Measurements from ENCODE around the gene TIMM17A. TPM values are rescaled to one million over a fixed set of nuclear protein-coding genes. Genes with fewer than 3 reads are reported as not detected.
"Not testable (repeated sequence)": the region's sequence is repeated elsewhere in the genome, so short reads cannot be mapped to it uniquely, and the experiment has no call there.

TIMM17A gene
- total RNA-seq, 2 experiments from 2014 or later, result 43.0 to 68.7 TPM

DNA sequence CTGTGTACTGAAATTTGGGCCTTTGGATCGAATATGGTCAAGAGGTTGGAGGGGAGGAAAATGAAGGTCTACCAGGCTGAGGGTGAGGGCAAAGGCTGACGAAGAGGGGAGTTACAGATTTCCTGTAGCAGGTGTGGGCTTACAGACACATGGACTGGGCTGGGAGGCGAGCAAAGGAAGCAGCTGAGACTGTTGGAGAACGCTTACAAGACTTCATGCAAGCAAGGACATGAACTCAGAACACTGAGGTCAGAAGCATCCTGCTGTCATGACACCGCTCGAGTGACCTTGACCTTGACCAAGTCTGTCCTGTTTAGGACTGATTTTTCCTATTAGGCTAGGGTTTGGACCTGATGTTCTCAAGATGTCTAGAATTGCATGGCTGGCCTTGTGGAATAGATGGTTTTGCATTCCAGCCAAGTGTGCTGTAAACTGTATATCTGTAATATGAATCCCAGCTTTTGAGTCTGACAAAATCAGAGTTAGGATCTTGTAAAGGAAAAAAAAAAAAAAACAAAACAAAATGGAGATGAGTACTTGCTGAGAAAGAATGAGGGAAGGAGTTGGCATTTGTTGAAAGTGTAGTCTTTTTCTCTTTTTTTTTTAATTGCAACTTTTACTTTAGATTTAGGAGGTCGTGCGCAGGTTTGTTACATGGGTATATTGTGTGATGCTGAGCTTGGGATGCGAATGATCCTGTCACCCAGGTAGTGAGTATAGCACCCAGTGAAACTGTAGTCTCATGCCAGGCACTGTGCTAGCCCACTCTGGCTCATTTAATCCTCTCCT, 60.9 kb downstream of the TIMM17A start:
- DNase-seq (no peak), ATAC-seq (no peak)
- CTCF ChIA-PET, result interaction anchor here (0.9 to 1.2 kb wide), 2 partner anchors 14 to 17 kb away, joined by 3 read pairs; no protein-coding TSS in a partner anchor
- Mint-ChIP-seq H3K36me3 (no peaks in the 10 kb centered on the region), H3K27ac (no peak overlapping the region), H3K4me3 (no peak overlapping the region), H3K4me1 (peaks cover 5% of the 10 kb centered on the region), H3K27me3 (peaks cover 4% of the 10 kb centered on the region), H3K9me3 (ENCODE audit: low read depth) (no peaks in the 10 kb centered on the region)

DNA sequence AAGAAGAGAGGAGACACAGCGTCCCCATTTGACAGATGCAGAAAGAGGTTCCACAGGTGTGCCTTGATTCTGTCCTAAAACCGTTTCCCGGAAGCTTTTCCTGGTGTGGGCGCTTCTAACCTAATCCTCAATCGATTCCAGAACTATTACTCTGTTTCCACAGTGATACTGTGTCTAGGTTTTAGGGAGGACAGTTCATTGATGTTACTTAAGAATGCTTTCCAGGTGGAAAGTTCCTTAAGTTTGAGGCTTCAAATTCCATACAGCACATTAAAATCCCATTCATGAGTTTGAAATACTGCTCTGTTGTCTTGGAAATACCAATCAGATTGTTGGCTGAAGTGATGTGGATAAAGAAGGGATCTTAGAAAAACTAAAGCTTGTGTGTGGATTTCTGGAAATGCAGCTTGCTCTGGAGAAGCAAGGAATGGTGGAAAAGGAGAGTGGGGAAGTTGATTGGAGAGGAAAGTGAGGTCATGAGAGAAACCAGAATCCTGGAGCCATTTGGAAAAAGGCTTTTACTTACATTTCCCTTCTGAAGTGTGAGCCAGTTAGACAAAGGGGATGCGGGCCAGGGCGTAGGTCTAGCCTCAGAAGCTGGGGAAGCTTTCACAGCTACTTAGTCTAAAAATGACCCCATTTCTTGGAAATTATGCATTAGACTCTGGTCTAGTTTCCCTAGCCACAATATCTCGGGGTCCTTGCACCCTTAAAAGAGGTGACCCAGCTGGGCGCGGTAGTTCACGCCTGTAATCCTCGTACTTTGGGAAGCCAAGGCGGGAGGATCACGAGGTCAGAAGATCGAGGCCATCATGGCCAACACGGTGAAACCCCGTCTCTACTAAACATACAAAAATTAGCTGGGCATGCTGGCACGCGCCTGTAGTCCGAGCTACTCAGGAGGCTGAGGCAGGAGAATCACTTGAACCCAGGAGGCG, 61.8 kb downstream of the TIMM17A start:
- H3K4me1 Mint-ChIP-seq, result peaks cover 5% of the 10 kb centered on the region
- CTCF ChIA-PET, result interaction anchor here (0.8 kb wide), 1 partner anchor 8 kb away, joined by 3 read pairs; no protein-coding TSS in a partner anchor
- H3K9me3 Mint-ChIP-seq (ENCODE audit: low read depth), result no peaks in the 10 kb centered on the region
- ATAC-seq, result no peak
- H3K27ac Mint-ChIP-seq, result no peak overlapping the region
- H3K4me3 Mint-ChIP-seq, result no peak overlapping the region
- no peaks in the 10 kb centered on the region for H3K36me3 Mint-ChIP-seq
- DNase-seq, result no peak
- H3K27me3 Mint-ChIP-seq, result peaks cover 7% of the 10 kb centered on the region

DNA sequence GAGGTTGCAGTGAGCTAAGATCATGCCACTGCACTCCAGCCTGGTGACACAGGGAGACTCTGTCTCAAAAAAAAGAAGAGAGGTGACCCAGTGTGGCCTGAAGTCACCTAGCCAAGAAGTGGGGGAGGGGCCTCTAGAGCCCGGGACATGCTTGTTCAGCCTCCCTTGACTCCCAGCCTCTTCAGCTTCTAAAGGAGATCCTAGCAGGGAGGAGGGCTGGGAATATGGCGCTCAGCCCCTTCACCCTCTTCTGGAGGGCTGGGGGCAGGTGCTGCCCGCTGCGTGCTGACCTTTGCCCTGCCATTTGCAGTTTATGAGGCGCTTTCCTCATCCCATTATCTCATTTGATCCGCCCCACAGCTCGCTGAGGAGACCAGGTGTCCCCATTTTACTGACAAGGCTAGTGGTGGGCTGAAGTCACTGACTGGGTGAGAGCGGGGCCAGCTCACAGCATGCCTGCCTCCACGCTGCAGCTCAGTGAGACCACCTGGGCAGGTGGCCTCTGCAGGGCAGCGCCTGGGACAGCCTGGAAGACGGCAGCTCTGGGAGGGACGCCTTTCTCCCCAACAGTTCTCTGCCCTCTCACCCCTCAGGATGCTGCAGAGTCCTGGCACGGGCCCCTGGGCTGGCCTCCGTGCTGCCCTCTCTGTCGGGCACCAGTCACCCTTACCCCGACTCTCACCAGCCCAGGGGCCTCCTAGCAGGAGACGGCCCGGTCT, 62.6 kb downstream of the TIMM17A start:
- H3K27ac Mint-ChIP-seq, result no peak overlapping the region
- CTCF ChIA-PET, result no interaction called here
- peaks cover 7% of the 10 kb centered on the region for H3K27me3 Mint-ChIP-seq
- H3K4me1 Mint-ChIP-seq, result peaks cover 5% of the 10 kb centered on the region
- no peak overlapping the region for H3K4me3 Mint-ChIP-seq
- no peaks in the 10 kb centered on the region for H3K36me3 Mint-ChIP-seq
- no peaks in the 10 kb centered on the region for H3K9me3 Mint-ChIP-seq (ENCODE audit: low read depth)
- no peak for DNase-seq
- ATAC-seq, result no peak

DNA sequence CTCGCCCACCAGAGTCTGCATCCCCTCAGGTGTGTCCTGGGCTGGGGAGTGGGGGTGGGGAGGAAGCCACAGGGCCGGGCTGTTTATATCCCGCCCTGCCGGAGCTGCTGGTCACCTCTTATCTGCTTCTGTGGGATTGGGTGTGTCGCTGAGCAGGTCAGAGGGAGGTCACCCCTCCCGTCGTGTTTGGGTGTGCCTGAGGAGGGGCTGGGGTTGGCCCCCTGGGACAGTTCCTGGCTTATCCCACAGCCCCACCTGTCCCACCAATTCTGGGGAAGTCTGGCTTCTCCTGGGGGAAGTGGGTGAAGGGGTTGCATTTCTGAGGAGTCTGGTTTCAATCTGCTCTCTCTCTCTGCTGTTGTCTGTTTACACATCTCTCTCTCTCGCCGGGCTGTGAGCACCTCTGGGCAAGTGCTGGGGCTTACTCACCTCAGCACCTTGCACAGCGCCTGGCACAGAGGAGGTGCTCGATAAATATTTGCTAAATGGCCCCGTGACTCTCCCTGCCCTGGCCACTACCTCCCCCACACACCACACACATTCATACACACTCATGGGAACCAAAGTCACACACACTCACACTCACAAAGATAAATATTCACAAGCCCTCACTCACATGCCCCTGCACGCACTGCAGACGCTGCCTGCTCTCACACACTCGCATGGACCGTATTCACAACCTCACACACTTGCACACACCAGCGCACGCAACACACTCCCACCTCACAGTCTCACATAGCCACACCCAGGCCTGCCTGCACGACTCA, 63.3 kb downstream of the TIMM17A start:
- DNase-seq (no peak), ATAC-seq (no peak)
- H3K4me3 Mint-ChIP-seq, result no peak overlapping the region
- H3K36me3 Mint-ChIP-seq, result no peaks in the 10 kb centered on the region
- H3K4me1 Mint-ChIP-seq, result peaks cover 5% of the 10 kb centered on the region
- no peak overlapping the region for H3K27ac Mint-ChIP-seq
- CTCF ChIA-PET, result interaction anchor here (0.6 kb wide), 1 partner anchor 33 kb away, joined by 3 read pairs; no protein-coding TSS in a partner anchor
- no peaks in the 10 kb centered on the region for H3K9me3 Mint-ChIP-seq (ENCODE audit: low read depth)
- H3K27me3 Mint-ChIP-seq, result peaks cover 11% of the 10 kb centered on the region

DNA sequence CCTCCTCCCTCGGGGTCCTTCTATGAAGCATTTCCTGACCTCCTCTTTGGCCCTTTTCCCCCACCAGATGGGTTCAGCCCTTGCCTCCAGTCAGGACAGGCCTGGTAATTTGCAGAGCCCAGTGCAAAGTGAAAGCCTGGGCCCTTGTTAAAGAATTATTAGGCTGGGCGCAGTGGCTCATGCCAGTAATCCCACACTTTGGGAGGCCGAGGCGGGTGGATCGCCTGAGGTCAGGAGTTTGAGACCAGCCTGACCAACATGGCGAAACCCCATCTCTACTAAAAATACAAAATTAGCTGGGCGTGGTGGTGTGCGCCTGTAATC, 63.9 kb downstream of the TIMM17A start:
- not testable (repeated sequence) for H3K36me3 Mint-ChIP-seq; H3K4me1 Mint-ChIP-seq; DNase-seq; H3K27ac Mint-ChIP-seq; ATAC-seq; H3K9me3 Mint-ChIP-seq (ENCODE audit: low read depth); H3K4me3 Mint-ChIP-seq
- peaks cover 11% of the 10 kb centered on the region for H3K27me3 Mint-ChIP-seq
- CTCF ChIA-PET, result interaction anchor here (0.6 kb wide), 1 partner anchor 32 kb away, joined by 3 read pairs; no protein-coding TSS in a partner anchor

Small RNAs within 50 kb of the gene (microRNA-seq; reads per million reads assigned to microRNA genes)
- gene MIR6740, result not detected

Other genes with a start within 250 kb of the TIMM17A start
- 10 to 100 TPM; 64.7 to 72.0 TPM for gene IPO9, start 126.3 kb upstream of the TIMM17A start, total RNA-seq
- under 1 TPM; 0.32 to 0.54 TPM for gene SHISA4, start 66.6 kb upstream of the TIMM17A start, total RNA-seq
- not detected for gene LMOD1, start 9.0 kb upstream of the TIMM17A start, total RNA-seq
- gene RNPEP, start 27.1 kb downstream of the TIMM17A start, total RNA-seq, result 10 to 100 TPM; 38.3 to 40.4 TPM
- under 1 TPM; 0.16 to 0.79 TPM for gene ELF3, start 55.1 kb downstream of the TIMM17A start, total RNA-seq
- not detected for gene GPR37L1, start 167.4 kb downstream of the TIMM17A start, total RNA-seq
- 10 to 100 TPM; 50.0 to 68.9 TPM for gene ARL8A, start 189.2 kb downstream of the TIMM17A start, total RNA-seq
- 100 to 1,000 TPM; 228 to 410 TPM for gene PTPN7, start 205.1 kb downstream of the TIMM17A start, total RNA-seq
- gene LGR6, start 238.3 kb downstream of the TIMM17A start, total RNA-seq, result under 1 TPM in 1 of 2 experiments, not detected in 1; 0.26 TPM